HG03175 (cell line): Measurements from ENCODE around the gene PPM1A.

Experiments
- ATAC-seq: cut with Tn5 transposase; IDR thresholded peaks from one replicate; pipeline ENCODE4 v1.9.1; 2021; ENCODE audit warnings: mild to moderate bottlenecking, moderate library complexity; ENCODE audit not compliant: unreplicated experiment

PPM1A gene

DNA sequence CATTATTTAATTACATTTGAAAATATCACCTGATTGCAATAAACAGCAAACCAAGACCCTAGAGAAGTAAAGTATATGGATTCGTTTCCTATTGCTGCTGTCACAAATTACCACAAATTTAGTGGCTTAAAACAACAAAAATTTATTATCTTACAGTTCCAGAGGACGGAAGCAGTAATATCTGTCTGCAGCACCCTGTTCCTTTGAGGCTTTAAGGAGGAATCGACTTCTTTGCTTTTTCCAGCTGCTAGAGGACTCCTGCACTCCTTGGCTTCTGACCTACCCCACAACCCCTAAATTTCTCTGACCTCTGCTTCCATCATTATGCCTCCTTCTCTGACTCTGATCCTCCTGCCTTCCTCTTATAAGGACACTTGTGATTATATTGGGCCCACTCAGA lies 23.8 kb upstream of the PPM1A start:
- no peak for ATAC-seq

DNA sequence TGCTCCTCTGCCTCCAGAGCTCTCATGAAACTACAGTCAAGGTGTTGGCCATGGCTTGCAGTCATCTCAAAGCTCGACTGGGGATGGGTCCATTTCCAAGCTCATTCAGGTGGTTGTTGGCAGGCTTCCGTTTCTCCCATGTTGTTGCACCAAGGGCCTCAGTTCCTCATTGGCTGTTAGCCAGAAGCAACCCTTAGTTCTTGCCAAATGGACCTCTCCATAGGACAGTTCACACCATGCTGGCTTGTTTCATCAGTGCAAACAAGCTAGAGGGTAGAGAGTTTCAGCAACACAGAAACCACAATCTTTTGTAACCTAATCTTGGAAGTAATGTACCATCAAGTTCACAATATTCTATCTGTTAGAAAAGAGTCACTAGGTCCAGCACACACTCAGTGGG lies 22.7 kb upstream of the PPM1A start:
- no peak for ATAC-seq

DNA sequence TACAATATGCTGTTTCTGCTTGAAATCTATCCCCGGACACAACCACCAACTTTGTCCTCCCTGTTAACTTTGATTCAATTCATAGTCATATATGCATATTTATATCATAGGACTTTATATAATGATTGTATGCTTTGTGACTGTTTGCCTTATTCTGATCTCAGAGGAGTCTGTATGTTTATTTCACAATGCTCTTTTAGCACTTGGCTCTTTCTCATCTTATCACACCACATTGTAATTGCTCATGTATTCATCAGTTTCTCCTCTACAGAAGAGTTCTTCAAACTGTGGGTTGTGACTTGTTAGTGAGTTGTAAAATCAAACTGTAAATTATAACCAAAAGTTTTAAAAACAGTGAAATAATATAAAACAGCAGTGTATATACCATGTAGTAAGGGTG lies 21.7 kb upstream of the PPM1A start:
- ATAC-seq: no peak

DNA sequence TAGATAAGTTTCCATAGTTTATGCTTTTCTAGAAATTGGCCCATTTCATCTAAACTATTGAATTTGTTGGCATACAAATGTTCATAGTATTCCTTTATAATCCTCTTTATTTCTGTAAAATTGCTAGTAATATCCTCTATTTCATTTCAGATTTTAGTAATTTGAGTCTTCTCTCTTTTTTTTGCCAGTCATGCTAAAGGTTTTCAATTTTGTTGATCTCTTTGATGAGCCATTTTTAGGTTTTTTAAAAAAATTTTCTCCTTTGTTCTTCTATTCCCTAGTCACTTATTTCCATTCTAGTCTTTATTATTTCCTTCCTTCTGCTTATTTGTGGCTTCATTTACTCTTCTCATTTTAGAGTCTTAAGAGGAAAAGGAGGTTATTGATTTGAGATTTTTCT lies 19.4 kb upstream of the PPM1A start:
- ATAC-seq: no peak

DNA sequence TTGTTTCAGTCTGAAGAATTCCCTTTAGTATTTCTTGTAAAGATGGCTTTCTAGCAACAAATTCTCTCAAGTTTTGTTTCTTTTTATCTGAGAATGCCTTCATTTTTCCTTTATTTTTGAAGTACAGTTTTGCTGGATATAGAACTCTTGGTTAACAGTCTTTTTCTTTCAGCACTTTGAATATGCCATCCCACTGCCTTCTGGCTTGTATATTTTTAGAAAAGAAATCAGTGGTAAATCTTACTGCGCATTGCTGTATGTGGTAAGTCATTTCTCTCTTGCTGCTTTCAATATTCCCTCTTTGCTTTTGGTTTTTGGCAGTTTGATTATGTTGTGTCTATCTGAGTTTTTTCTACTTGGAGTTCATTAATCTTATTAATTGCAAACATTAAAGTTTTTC lies 16.8 kb upstream of the PPM1A start:
- no peak for ATAC-seq

DNA sequence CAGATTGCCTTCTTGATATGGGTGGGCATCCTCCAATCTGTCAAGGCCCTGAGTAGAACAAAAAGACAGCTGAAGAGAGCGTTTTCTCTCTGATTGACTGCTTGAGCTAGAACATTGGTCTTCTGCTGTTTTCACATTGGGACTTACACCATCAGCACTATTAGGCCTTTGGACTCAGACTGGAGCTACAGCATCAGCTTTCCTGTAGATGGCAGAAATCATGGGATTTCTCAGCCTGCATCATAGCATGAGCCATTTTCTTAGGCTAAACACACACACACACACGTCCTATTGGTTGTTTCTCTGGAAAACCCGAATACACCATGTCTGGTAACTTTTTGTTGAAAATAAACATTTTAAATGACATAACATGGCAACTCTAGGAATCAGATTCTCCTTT lies 15.8 kb upstream of the PPM1A start:
- ATAC-seq: no peak

DNA sequence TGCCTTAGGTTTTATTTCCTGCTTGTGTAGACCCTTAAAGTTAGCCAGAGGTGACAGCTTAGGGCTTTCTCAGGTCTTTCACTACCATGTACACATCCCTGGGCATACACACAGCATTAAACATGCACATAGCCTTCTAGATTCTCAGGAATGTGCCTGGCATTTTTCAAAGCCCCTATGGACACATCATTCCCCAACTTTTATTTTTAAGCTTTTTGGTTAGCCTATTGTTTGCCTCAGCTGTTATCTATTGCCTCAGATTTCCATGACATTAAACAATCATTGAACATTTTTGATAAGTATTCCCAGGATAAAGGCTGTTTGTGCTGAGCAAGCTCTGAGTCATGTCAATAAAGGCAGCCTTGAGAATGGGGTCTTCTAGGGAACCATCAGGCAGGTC lies 15.1 kb upstream of the PPM1A start:
- no peak for ATAC-seq

DNA sequence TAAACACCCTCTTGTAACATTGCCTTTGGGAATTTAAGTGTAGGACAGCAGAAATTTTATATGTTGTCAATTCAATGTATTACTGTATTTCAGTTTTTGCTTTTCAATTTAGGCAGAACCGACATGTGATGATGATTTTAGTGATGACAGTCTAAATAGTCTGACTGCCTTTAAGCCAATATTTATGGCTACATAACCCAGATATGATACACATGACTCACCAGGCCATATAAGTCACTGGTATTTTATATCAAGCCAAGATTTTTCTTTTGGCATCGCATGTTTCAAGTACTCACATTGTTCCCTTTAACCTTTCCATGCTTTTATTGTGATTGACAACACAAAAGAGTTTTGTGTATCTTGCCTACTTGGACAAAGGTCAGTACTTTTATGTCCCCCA lies 13.6 kb upstream of the PPM1A start:
- ATAC-seq: no peak

DNA sequence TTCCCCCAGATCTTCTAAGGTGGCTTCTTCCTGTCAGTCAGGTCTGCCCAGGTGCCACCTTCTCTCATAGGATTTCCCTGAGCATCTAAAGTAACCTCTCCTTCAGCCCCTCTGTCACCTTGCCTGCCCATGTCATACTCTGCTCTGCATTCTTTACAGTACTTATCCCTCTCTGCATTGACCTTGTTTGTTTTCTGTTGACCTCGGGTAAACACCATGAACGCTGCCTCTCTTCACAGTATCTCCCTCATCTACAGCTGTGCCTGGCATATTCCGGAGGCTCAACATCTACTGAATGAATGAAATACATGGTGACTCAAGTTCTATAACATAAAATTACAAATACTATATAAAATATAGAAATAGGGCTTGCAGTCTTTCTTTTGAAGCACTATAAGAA lies 10.1 kb upstream of the PPM1A start:
- no peak for ATAC-seq

DNA sequence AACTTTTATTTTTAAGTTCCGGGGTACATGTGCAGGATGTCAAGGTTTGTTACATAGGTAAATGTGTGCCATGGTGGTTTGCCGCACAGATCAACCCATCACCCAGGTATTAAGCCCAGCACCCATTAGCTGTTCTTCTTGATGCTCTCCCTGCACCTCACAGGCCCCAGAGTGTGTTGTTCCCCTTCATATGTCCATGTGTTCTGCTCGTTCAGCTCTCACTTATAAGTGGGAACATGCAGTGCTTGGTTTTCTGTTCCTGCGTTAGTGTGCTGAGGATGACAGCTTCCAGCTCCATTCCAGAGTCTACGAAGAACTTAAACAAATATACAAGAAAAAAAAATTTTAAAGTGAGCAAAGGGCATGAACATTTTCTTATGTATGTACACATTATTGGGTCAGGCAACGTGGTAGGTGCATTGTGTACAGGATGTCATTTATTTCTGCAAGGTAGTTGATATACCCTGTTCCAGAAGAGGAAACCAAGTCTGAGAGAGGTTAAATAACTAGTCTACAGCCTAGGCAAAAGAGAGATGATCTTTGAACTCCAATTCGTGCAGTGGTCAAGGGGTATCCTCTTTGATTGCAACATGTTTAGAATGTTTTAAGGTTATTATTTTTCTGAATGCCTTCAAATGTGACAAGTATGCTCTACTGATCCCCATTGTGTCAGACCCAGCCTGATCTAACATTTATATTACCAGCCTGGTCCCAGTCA lies 8.7 kb upstream of the PPM1A start:
- no peak for ATAC-seq

DNA sequence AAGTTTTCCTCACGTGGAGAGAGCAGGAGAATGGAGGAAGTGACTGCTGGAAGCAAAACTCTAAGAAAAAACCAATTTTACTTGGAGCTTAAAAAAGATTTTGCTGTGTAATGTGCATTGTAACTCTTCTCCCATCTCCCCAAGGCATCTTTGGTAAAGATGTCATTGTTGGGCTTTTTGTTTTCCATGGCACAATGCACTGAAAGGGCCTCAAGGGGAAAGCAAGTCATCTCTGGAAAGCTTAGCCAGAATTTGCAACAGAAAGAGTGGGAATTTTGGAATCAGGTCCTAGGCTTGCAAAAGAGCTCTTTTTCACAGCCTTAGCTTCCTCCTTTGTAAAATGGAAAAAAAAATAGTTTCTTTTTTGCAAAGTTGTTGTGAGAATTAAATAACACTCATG lies 7.9 kb upstream of the PPM1A start:
- no peak for ATAC-seq

DNA sequence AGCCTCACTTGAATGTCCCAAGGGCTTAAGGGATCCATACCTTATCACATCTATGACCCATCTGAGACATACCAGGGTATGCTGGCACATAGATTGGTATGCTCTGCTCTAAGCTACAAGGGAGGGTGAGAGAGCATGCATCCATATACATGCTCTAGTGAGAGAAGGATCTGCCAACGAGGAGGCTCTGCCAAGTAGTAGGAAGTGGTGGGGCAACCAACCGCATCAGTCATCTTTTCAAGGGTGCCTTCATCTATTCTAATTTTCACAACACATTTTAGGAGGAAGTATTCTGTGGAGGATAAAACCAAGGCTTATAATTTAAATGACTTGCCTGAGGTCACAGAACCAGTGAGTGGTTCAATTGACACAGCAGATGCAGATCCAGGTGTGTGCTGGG lies 6.6 kb upstream of the PPM1A start:
- ATAC-seq: no peak

DNA sequence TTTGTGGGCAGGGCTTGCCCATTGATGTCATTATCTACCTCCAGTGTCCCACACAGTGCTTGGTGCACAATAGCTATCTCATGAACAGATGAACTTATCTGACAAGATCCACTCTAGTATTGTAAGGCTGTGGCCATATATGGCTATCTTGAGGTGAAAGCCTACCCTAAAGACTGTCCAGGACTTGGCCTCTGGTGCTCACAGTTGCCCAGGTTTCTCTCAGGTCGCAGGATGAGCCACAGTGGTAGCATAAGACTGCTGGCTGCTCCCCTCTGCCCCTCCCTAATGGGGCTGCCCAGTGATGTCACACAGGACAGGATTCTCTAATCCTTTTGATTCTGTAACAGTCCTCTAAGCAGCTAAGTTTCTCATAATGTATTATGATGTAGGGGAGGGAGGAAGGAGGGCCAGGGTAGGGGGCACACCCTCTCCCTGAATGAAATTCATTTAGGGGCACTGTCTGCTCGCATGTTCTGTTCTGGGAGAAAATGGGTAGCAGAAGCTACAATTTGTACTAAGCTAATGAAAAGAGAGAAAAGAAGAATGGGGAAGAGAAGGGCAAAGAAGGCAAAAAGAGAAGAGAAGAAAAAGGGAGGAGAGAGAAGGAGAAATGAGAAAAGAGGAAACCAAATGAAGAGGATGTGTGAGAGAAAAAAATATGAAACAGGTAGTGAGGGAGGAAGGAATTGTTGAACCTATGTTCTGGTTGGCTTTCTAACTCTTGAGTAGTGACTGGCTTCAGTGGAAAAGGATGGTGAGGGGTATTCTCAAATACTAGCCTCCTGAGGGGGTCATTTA lies 3.4 kb upstream of the PPM1A start:
- ATAC-seq: no peak

DNA sequence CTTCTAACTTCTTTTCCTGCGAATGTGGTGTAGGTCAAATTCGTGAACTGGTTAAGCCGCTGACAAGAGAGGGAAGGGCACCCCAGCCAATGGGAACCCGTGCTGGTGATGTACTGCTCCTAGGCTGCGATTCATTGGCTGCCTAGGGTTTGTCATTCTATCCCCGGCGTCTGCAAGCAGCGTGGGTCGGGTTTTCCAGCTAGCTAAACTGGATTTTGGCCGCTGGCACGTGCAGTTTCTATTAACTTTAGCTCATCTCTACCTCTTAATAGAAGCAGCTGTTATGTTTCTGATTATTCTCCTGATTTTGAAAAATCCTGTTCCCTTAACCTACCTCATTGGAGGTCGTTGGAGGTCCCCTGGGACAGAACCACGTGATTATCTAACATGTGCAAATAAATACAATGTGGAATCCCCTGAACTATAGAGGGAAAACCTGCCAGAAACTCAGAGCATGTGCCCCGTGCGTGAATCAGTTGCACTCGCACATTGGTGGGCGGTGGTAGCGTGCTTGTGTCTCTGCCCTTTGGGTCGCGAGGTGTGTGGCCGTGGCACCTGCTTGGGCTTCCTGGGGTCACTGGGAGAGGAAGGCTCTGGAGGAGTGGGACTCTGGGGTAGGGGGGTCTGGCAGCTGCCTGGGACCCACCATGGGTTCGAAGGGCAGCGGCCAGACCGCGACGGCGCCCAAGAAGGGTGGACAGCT lies 876 bp upstream of the PPM1A start:
- ATAC-seq: peak; percentile 66

DNA sequence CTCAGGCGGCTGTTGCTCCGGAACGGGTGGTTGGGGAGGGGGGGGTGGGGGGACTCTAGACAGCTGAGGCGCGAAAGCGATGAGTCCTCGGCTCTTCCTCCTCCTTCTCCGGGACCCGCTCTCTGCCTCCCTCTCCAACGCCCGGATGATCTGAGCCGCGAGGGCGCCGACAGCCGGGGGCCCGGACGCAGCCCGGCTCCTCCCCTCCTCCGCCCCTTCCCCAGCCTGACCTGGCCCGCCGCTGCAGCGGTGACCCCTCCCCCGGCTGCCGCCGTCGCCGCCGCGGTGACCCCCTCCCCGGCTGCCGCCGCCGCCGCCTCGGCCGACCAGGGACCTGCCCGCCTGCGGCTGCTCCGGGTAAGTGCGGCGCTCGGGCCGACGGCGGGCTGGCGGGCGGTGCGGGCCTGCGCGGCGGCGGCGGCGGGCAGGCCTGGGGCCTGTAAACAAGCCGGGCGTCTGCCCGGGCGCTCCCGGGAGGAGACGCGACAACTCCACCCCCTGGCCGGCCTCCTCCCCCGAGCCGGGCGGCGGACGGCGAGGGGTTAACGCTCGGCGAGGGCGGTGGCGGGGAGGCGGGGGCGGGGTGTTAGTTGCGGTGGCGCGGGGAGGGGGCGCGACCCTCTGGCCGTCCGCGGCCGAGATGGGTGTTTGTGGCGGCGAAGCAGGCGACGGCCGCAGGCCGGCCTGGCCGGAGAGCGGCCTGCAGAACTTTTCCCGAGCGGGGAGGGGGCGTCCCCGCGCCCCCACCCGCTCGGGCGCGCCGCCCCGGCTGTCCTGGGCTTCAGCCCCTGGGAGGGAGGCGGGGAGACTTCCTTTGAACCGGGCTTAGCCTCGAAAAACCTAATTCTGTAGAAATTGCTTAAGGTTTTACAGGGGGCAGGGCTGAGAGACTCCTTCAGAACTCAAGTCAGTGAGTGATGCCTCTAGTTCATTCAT lies 568 bp downstream of the PPM1A start:
- peak; percentile 39 for ATAC-seq

DNA sequence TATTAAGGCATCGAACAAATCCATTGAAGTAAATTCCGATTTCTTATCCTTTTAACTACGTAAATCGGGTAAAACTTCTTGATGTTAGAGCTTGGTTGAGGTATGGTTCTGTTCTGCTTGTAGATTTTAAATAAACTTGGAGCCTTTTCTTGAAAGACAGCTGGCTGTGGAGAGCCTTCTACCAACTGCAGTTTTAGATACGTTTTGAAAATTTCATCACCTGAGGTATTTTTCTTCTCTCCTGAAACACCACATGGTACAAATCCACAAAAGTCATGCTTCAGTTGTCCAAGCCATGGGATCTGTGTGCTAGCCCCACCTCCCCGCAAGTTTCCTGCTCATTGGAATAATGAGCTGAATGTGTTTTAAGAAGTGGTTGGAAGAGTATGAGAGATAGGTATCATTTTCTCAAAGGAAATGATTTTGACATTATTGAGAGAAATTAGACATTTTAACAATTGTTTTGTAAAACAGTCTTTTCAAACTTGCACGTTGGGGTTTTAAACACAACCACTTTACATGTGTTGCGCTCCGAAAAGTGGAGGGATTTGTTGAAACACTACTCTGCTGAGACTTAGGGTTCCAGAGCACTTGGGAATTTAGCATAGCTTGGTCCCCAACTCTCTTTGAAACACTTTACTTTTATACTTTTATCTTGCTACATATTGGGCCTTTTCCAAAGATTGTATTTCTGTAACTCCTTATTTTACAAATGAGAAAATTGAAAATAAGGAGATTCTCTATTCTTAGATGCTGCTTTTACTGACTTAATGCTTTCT lies 1.4 kb downstream of the PPM1A start:
- ATAC-seq: no peak

DNA sequence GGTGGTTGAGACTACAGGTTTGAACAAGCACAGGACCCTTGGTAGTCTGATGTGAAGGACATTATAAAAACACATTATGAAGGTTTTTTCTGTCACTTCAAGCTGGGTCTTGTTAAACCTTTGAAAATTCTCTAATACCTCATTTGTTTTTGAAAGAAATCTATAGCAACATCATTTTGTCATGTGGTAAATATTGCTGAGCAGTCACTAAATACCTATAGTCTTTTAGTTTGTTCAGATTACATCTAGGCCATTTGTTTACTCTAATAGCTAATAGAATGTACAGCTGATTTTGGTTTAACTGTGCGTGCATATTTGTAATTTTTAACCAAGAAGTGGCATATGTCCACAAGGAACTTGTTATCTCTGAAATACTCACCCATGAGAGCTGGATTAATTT lies 2.9 kb downstream of the PPM1A start:
- no peak for ATAC-seq

DNA sequence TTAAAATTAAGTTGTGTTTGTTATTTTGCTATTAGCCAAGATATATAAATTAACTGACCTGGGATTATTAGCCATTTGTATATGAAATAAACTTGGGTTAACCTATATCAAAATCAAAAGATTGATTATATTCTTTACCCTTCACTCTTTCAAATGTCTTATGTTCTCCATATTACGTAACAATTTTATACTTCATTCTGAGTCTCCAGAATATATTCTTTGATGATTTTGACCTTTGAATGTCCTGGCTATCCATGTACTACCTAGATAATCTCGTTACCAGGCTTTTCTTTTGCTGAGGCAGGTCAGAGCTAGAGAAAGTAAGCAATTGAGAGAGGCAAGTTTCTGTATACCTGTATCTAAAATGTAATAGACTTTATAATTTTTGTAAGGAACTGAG lies 3.6 kb downstream of the PPM1A start:
- no peak for ATAC-seq

DNA sequence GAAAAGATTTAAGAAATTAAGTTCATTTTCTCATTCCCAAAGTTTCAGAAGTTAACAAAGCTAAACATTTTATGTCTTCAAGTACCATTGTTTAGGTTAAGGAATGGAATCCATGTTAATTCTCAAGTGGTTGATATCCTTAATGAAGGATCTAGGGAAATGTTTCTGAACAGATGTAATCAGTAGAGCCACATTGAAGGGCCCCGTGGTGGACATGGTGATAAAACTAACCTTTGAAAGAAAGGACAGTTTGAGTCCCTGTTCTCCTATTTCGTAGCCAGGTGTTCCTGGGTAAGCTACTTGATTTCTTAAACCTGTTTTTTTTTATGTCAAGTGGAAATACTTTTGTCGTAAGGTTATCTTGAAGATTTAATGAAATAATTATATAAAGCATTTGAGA lies 4.6 kb downstream of the PPM1A start:
- no peak for ATAC-seq

DNA sequence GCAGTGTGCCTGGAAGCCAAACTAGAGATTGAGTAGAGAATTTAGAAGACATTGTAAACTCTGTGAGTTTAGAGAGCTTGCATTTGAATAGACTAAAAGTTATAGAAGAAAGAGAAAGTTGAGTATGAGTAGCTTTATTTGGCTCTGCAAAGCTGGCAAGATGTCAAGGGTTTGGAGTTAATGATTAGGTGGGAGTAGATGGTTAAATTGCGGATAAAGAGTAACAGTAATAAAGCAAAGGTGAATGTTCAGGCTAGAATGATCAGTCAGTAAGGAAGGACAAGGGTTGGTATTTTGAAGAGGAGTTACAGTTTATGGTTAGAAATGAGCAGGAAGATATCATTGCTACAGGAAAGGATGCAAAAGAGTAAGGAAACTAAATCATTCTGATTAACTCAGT lies 5.2 kb downstream of the PPM1A start:
- no peak for ATAC-seq
